Stimulated activated CD8-positive, alpha-beta memory T cell treated with anti-CD3 and anti-CD28 coated beads, Interleukin-12 subunit alpha, Interleukin-12 subunit beta, amount 100 ng/mL, for 1 hour (primary cell): Measurements from ENCODE around the gene CHCHD6.

Experiments
- DNase-seq: peaks from one replicate; pipeline ENCODE4 v3.0.0-alpha.2; 2020; ENCODE audit warnings: low read depth

Gene CHCHD6

DNA sequence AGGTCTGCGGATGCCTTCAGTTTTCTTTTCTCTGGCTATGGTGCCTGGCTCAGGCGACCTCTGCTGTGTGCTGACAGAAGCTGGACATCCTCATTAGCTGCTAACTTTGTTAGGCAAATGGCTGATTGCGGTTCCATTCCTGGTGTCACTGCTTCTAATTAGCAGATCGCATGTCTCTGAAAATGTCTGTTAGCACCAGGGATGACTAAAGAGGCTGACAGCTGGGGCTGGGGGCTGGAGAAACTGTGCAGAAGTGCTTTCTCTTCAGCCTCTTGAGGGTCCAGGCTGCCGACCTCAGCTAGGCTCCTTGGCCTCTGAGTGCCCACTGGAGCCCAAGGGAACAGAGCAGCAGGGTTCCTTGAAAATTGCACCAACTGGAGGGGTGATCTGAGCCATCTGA lies 39.3 kb downstream of the CHCHD6 start:
- no peak for DNase-seq

GRCh38 chr3:126743781-126744180 lies 39.7 kb downstream of the CHCHD6 start:
- no peak for DNase-seq

DNA sequence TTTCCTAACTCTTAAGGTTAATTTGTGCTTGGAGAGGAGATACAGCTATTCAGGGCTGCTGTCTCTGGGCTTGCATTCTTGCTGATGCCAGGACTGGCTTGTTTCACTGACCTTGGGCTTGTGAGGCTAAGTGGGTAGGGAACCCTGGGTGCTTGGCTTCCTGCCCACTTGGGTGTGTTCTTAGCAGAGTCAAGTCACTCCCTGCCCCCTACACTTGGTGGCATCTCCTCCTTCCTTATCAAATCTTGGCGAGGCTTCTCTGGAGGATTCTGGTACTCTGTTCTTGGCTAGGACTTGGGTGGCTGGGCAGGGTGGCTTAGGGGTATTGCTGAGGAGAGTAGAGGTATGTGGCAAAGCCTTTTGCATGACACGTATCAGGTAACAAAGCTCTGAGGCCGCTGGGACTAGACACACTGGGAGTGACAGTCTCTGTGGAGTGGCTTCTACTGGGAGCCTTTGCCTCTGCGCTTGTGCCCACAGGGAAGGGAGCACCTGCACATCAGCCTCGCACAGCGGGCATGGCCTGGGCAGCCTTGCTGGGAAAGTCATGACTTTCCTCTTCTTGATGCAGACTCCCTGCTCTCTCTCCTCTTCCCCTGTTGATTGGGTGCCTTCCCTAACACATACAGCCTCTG lies 41.8 kb downstream of the CHCHD6 start:
- DNase-seq: no peak

- DNase-seq: no peak
Measured at GRCh38 chr3:126746395-126747177, 42.5 kb downstream of the CHCHD6 start.

- DNase-seq: no peak
Measured at GRCh38 chr3:126747768-126748167, 43.7 kb downstream of the CHCHD6 start.

GRCh38 chr3:126748701-126749546 lies 44.9 kb downstream of the CHCHD6 start:
- DNase-seq: no peak

- DNase-seq: no peak
Measured at GRCh38 chr3:126749547-126749875, 45.5 kb downstream of the CHCHD6 start.

- DNase-seq: no peak
Measured at GRCh38 chr3:126749931-126750755, 46.1 kb downstream of the CHCHD6 start.

- no peak for DNase-seq
Measured at GRCh38 chr3:126750756-126751121, 46.7 kb downstream of the CHCHD6 start.

GRCh38 chr3:126751611-126752302 lies 47.7 kb downstream of the CHCHD6 start:
- DNase-seq: no peak

DNA sequence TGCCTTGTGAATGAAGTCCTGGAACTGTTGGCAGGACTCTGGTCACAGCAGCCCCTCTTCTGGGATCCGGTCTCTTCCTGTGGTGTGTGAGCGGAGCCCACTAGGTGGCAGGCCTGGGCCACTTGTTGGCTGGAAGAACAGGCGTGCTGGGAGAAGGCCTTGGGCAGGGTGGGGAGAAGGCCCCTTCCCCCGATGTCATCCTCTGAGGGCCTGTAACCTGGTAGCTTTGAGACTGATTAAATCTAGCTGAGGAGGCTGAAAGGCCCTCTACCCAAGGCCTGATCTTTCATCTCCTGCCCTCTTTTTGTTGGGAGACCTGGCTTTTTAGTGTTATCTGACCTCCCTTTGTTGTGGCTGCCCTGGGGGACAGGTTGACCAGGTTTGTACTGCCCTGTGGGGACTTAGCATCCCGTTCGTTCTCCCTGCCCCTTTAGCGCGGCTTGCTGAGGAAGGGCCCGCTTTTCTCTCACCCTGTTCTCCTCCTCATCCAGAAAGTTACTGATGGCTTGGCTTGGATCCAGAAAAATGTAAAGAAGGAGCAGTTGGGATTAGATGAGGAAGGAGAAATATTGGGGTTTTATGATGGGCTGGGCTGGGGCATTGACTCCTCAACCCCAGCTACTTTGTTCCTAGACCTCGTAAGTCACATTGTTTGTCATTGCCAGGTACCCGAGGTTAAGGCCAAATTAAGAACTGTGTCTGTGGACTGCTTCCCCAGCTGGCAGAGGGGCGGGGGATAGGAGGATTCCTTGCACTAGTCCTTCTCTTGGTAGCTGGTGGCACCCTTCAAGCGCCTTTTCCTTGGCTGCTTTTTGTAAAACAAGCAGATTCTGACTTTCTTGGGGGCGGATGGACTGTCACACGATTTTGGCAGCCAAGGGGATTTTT lies 48.5 kb downstream of the CHCHD6 start:
- DNase-seq: peak; percentile 4

GRCh38 chr3:126753191-126754160 lies 49.4 kb downstream of the CHCHD6 start:
- no peak for DNase-seq

- no peak for DNase-seq
Measured at GRCh38 chr3:126755866-126756265, 51.8 kb downstream of the CHCHD6 start.

GRCh38 chr3:126758026-126758425 lies 54.0 kb downstream of the CHCHD6 start:
- DNase-seq: no peak

DNA sequence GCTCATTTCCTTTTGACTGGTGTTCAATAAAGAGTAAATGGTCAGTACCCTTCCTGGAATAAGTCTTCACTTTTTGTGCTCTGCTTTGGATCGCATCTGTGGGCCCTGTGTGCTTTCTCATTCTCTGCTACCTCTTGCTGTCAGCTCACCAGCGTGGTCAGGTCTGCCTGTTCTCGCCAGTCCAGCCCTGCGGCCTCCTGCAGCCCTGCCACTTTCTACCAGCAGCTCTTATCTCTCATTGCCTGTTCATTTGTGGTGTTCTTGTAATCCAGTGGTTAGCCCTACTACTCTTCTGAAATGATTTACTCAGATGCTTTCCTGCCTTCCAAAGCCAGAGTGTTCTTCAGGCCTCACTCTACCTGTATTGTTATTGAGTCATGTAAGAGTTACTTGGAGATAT lies 54.8 kb downstream of the CHCHD6 start:
- no peak for DNase-seq

DNA sequence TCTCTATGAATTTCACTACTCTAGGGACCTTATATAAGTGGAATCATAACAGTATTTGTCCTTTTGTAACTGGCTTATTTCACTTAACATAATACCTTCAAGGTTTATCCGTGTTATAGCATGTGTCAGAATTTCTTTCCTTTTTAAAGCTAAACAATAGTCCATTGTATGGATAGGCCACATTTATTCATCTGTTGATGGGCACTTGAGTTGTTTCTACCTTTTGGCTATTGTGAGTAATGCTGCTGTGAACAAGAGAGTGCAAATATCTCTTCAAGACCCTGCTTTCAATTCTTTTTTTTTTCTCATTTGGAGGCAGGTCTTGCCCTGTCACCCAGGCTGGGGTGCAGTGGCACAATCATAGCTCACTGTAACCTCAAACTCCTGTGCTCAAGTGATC lies 56.5 kb downstream of the CHCHD6 start:
- no peak for DNase-seq

- DNase-seq: no peak
Measured at GRCh38 chr3:126763035-126763434, 59.0 kb downstream of the CHCHD6 start.

DNA sequence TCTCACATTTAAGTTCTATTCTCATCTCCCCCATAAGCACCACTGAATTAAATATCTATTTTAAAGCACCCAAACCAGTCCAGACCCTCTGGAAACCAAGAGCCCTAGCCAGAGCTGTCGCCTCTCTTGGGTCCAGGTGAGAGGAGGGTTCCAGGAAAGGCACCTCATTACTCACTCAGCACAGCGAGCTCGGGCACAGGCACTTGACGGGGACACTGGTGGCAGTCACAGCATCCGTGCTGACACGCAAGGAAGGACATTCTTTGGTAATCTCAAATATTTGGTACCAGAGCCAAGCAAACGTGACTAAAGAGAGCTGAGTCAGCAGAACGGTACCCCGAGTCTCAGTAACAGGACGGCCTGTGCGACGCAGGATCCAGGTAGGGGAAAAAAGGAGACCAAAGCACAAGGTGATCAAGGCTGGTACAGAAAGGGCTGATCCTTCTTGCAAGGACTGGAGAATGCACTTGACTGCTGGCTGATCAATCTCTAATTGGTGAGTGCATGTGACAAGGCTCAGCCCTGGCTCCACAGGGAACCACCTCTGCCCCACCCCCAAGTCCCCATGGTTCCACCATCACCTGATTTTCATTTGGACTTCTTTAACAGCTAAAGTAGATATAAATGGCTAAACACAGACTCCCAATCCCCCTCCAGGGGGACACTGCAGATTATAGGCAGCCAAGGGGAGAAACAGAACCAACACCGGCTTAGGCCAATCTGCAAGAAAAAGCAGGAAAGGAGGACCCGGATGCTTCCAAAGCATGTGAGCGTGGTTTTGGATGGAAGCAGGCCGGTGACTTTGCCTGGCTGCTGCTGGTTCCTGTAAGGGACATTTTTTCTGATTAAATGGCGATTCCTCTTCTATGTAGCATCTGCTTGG lies 61.4 kb downstream of the CHCHD6 start:
- no peak for DNase-seq
